Measurements from ENCODE around the gene DDB1. TPM values are rescaled to one million over a fixed set of nuclear protein-coding genes. Genes with fewer than 3 reads are reported as not detected.
A peak's percentile ranks its signal among the peaks of the same experiment; 100 is the strongest.

Gene DDB1
- total RNA-seq, 6 donors from 2014 or later, result 98.4 to 152 (median 139) TPM

- Histone ChIP-seq H3K4me3 (no peak overlapping the region), H3K36me3 (peaks cover 3 to 30% (median 21%) of the 10 kb centered on the region in 4 donors), H3K27me3 (no peaks in the 10 kb centered on the region), H3K27ac (peak overlapping the region in 3 of 4 donors; percentile 24 to 62 (median 49)), H3K9me3 (no peaks in the 10 kb centered on the region), H3K4me1 (peaks cover 21 to 28% (median 22%) of the 10 kb centered on the region in 4 donors)
- WGBS, 2 donors, result 82 to 87% methylated on average over 4 to 8 of the region's 9 CpGs
- ATAC-seq (ENCODE audit: low FRiP score in 2 of 2) (no peak), DNase-seq (no peak)
- no peak for TF ChIP-seq POLR2AphosphoS5 (IDR thresholded peaks at IDR 0.05)
- TF ChIP-seq POLR2A (IDR thresholded peaks at IDR 0.05), result no peak
- TF ChIP-seq EP300 (IDR thresholded peaks at IDR 0.05), result no peak
These were observed 24.5 kb upstream of the DDB1 start for GRCh38 chr11:61357233-61357893.

GRCh38 chr11:61356706-61357105 lies 23.8 kb upstream of the DDB1 start:
- no peaks in the 10 kb centered on the region for H3K9me3 ChIP-seq
- ATAC-seq (ENCODE audit: low FRiP score in 2 of 2) (no peak), DNase-seq (no peak)
- H3K27me3 ChIP-seq, result no peaks in the 10 kb centered on the region
- WGBS, 2 donors, result 94 to 100% methylated on average over 4 of the region's 4 CpGs
- no peak overlapping the region for H3K4me3 ChIP-seq
- H3K36me3 ChIP-seq, result peaks cover 3 to 37% (median 27%) of the 10 kb centered on the region in 4 donors
- peak overlapping the region in 1 of 4 donors; percentile 62 for H3K27ac ChIP-seq
- peaks cover 21 to 28% (median 22%) of the 10 kb centered on the region in 4 donors for H3K4me1 ChIP-seq
- TF ChIP-seq CTCF (IDR thresholded peaks at IDR 0.05), result no peak
- no peak for TF ChIP-seq POLR2A (IDR thresholded peaks at IDR 0.05)
- no peak for TF ChIP-seq POLR2AphosphoS5 (IDR thresholded peaks at IDR 0.05)
- TF ChIP-seq EP300 (IDR thresholded peaks at IDR 0.05), result no peak

- H3K27me3 ChIP-seq, result no peaks in the 10 kb centered on the region
- no peak overlapping the region for H3K4me3 ChIP-seq
- H3K9me3 ChIP-seq, result no peaks in the 10 kb centered on the region
- peaks cover 3 to 58% (median 46%) of the 10 kb centered on the region in 4 donors for H3K36me3 ChIP-seq
- H3K4me1 ChIP-seq, result peaks cover 3 to 13% (median 7%) of the 10 kb centered on the region in 4 donors
- WGBS, 2 donors, result 95 to 97% methylated on average over 2 of the region's 2 CpGs
- no peak for TF ChIP-seq POLR2AphosphoS5 (IDR thresholded peaks at IDR 0.05)
- TF ChIP-seq POLR2A (IDR thresholded peaks at IDR 0.05), result no peak
- no peak for TF ChIP-seq CTCF (IDR thresholded peaks at IDR 0.05)
- no peak for TF ChIP-seq EP300 (IDR thresholded peaks at IDR 0.05)
- no peak overlapping the region for H3K27ac ChIP-seq
- ATAC-seq (ENCODE audit: low FRiP score in 2 of 2) (no peak), DNase-seq (no peak)
These were observed 21.3 kb upstream of the DDB1 start for GRCh38 chr11:61354208-61354607.

- TF ChIP-seq EP300 (IDR thresholded peaks at IDR 0.05) (no peak), POLR2A (IDR thresholded peaks at IDR 0.05) (no peak), CTCF (IDR thresholded peaks at IDR 0.05) (no peak), POLR2AphosphoS5 (IDR thresholded peaks at IDR 0.05) (no peak)
- DNase-seq (no peak), ATAC-seq (ENCODE audit: low FRiP score in 2 of 2) (no peak)
- 83 to 87% methylated on average over 12 to 15 of the region's 15 CpGs for WGBS, 2 donors
- no peak overlapping the region for H3K4me3 ChIP-seq
- no peaks in the 10 kb centered on the region for H3K27me3 ChIP-seq
- no peak overlapping the region for H3K27ac ChIP-seq
- H3K36me3 ChIP-seq, result peaks cover 3 to 66% (median 53%) of the 10 kb centered on the region in 4 donors
- H3K9me3 ChIP-seq, result no peaks in the 10 kb centered on the region
- peaks cover 3 to 13% (median 7%) of the 10 kb centered on the region in 4 donors for H3K4me1 ChIP-seq
These were observed 20.5 kb upstream of the DDB1 start for GRCh38 chr11:61353131-61354067.

GRCh38 chr11:61352038-61352437 lies 19.1 kb upstream of the DDB1 start:
- ATAC-seq (ENCODE audit: low FRiP score in 2 of 2), result no peak
- Histone ChIP-seq H3K4me1 (peaks cover 0 to 2% (median 0%) of the 10 kb centered on the region in 4 donors), H3K27me3 (no peaks in the 10 kb centered on the region), H3K9me3 (no peaks in the 10 kb centered on the region), H3K27ac (no peak overlapping the region), H3K36me3 (peaks cover 3 to 73% (median 59%) of the 10 kb centered on the region in 4 donors), H3K4me3 (no peak overlapping the region)
- TF ChIP-seq POLR2AphosphoS5 (IDR thresholded peaks at IDR 0.05) (no peak), EP300 (IDR thresholded peaks at IDR 0.05) (no peak), CTCF (IDR thresholded peaks at IDR 0.05) (no peak), POLR2A (IDR thresholded peaks at IDR 0.05) (no peak)
- 81 to 82% methylated on average over 8 of the region's 8 CpGs for WGBS, 2 donors
- DNase-seq, result no peak
